DOHH2 (cell line): ENCODE measurements around the gene RBM24.
"Not testable (repeated sequence)": the region's sequence is repeated elsewhere in the genome, so short reads cannot be mapped to it uniquely, and the experiment has no call there.

Experiments used
- H3F3A ChIP-seq: fragments of 200-600 bp; sonication (generic), shearing (Covaris generic); 2 replicates; pipeline ENCODE4 v1.6.0; 2016; ENCODE audit warnings: antibody characterized with exemption, mild to moderate bottlenecking; ENCODE audit not compliant: control insufficient read depth, insufficient read depth
- H3K27ac ChIP-seq: fragments of 200-600 bp; sonication (generic); 2 replicates; pipeline ENCODE4 v1.5.1; 2014; ENCODE audit warnings: low read depth, mild to moderate bottlenecking, low read length, moderate library complexity
- H3K27me3 ChIP-seq: fragments of 200-600 bp; sonication (generic); 2 replicates; pipeline ENCODE4 v1.6.1; 2014; ENCODE audit warnings: mild to moderate bottlenecking, low read length, mixed read lengths; ENCODE audit not compliant: control insufficient read depth
- H3K36me3 ChIP-seq: fragments of 200-600 bp; sonication (generic); 2 replicates; pipeline ENCODE4 v1.6.1; 2014; ENCODE audit warnings: mild to moderate bottlenecking, low read length, moderate library complexity, mixed read lengths; ENCODE audit not compliant: control insufficient read depth
- H3K4me1 ChIP-seq: fragments of 200-600 bp; sonication (generic); 2 replicates; pipeline ENCODE4 v1.6.1; 2014; ENCODE audit warnings: mild to moderate bottlenecking, low read length, mixed read lengths; ENCODE audit not compliant: control insufficient read depth
- H3K4me2 ChIP-seq: fragments of 200-600 bp; sonication (generic); 2 replicates; pipeline ENCODE4 v1.6.0; 2014; ENCODE audit warnings: mild to moderate bottlenecking, low read length, moderate library complexity
- H3K4me3 ChIP-seq: fragments of 200-600 bp; sonication (generic); 2 replicates; pipeline ENCODE4 v1.5.1; 2014; ENCODE audit warnings: mild to moderate bottlenecking, low read length, mixed read lengths
- H3K79me2 ChIP-seq: fragments of 200-600 bp; sonication (generic); 2 replicates; pipeline ENCODE4 v1.6.1; 2014; ENCODE audit warnings: mild to moderate bottlenecking, low read length, mixed read lengths; ENCODE audit not compliant: control insufficient read depth
- H3K9me2 ChIP-seq: fragments of 200-600 bp; sonication (generic); replicated peaks from 2 replicates; pipeline ENCODE4 v1.6.1; 2014; ENCODE audit warnings: mild to moderate bottlenecking, low read length, mixed read lengths; ENCODE audit not compliant: control insufficient read depth
- H3K9me3 ChIP-seq: fragments of 200-600 bp; sonication (generic); 2 replicates; pipeline ENCODE4 v1.6.1; 2014; ENCODE audit warnings: antibody characterized with exemption, low read length, mixed read lengths; ENCODE audit not compliant: control insufficient read depth, insufficient read depth
- H4K20me1 ChIP-seq: fragments of 200-600 bp; sonication (generic); 2 replicates; pipeline ENCODE4 v1.6.0; 2014; ENCODE audit warnings: low read depth, mild to moderate bottlenecking, antibody characterized with exemption, low read length, moderate library complexity; ENCODE audit not compliant: control insufficient read depth, insufficient read depth
- EZH2phosphoT487 ChIP-seq: fragments of 200-600 bp; sonication (generic); IDR thresholded peaks from 2 replicates; pipeline ENCODE4 v1.6.1; 2017; ENCODE audit warnings: borderline replicate concordance, mild to moderate bottlenecking, antibody characterized with exemption, low read length, moderate library complexity, mixed read lengths
- TF ChIP-seq, protein P1 (sequence below): fragments of 200-600 bp; sonication (generic); IDR thresholded peaks from one replicate; pipeline ENCODE4 v1.5.1; 2014; ENCODE audit warnings: antibody characterized with exemption, mild to moderate bottlenecking, low read depth, low read length; ENCODE audit not compliant: poor library complexity, severe bottlenecking

The RBM24 gene

DNA sequence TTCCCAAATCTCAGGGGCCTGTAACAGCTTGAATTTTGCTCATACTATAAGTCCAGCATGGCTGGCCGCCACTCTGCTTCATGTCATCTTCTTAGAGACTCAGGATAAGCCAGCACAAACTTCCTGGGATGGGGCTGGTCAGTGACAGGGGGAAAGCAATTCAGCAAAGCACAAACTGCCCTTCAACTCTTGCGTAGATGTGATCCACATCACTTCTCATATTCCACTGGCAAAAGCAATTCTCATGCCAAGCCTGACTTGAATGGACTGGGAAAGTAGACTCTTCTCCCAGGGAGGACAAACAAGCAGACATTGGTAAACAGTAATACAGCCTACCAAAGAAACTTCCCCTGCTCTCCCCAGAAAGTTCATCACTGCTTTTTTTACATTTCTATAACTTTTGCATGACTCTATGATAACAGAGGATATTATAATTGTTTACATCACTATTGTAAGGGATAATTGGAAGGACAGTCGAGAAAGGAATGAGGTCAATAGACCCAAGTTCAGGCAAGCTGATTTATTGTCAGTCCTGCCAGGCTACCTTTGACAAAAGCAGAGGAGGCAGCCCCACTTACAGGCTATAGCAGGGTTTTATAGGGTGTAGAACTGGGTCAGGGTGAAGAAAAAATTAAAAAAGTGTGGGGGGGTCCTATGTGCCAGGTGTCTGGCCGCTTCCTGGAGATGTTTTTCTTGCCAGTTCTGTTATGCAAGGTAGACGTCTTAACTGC is 37.4 kb downstream of the RBM24 start:
- no peaks in the 10 kb centered on the region for H3K27me3 ChIP-seq
- no peaks in the 10 kb centered on the region for H3K9me3 ChIP-seq
- TF ChIP-seq, protein P1, sequence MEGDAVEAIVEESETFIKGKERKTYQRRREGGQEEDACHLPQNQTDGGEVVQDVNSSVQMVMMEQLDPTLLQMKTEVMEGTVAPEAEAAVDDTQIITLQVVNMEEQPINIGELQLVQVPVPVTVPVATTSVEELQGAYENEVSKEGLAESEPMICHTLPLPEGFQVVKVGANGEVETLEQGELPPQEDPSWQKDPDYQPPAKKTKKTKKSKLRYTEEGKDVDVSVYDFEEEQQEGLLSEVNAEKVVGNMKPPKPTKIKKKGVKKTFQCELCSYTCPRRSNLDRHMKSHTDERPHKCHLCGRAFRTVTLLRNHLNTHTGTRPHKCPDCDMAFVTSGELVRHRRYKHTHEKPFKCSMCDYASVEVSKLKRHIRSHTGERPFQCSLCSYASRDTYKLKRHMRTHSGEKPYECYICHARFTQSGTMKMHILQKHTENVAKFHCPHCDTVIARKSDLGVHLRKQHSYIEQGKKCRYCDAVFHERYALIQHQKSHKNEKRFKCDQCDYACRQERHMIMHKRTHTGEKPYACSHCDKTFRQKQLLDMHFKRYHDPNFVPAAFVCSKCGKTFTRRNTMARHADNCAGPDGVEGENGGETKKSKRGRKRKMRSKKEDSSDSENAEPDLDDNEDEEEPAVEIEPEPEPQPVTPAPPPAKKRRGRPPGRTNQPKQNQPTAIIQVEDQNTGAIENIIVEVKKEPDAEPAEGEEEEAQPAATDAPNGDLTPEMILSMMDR: no peak
- TF ChIP-seq EZH2phosphoT487: no peak
- H3K79me2 ChIP-seq: no peaks in the 10 kb centered on the region
- no peak overlapping the region for H3K4me2 ChIP-seq
- no peaks in the 10 kb centered on the region for H3K4me1 ChIP-seq
- no peaks in the 10 kb centered on the region for H3F3A ChIP-seq
- no peaks in the 10 kb centered on the region for H3K36me3 ChIP-seq
- H4K20me1 ChIP-seq: no peaks in the 10 kb centered on the region
- no peak overlapping the region for H3K4me3 ChIP-seq
- H3K27ac ChIP-seq: no peak overlapping the region
- no peaks in the 10 kb centered on the region for H3K9me2 ChIP-seq

DNA sequence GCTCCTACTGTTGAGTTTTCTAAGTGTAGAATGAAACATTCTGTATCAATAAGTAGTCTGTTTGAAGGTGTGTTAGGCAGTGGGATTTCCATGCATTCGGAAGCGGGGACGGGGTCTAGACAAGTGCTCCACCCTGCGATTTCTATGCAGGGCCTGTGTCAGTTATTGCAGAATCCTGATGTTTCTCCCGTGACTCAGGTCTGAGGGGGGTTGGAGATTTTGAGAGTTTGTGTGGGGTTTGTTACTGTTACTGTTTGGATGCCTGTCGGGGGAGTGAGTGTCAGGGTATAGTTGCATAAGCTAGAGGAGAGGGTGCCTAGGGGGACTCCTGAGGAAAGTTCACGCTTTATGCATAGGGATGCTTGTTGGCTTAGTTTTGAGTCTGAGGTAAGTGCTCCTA is 39.1 kb downstream of the RBM24 start:
- not testable (repeated sequence) for H3K36me3 ChIP-seq, H4K20me1 ChIP-seq, H3K4me1 ChIP-seq, H3K27me3 ChIP-seq, H3F3A ChIP-seq, H3K27ac ChIP-seq, H3K4me2 ChIP-seq, H3K9me2 ChIP-seq, H3K4me3 ChIP-seq, H3K79me2 ChIP-seq, H3K9me3 ChIP-seq

DNA sequence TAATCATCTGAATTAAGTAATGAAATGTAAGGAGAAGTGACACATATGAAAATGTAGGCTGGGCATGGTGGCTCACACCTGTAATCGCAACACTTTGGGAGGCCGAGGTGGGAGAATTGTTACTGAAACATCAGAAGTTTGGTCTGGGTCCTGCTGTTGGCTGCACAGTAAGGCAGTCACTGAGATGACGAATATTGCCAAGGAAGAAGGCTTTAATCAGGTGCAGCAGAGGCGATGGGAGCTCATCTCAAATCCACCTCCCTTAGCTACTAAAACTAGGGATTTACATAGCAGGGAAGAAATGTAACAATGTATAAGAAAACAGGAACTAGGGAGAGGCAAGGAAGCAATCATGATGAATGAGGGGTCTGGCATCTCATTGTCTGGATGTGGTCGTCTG is 50.1 kb downstream of the RBM24 start:
- no peaks in the 10 kb centered on the region for H3K9me2 ChIP-seq
- no peaks in the 10 kb centered on the region for H4K20me1 ChIP-seq

DNA sequence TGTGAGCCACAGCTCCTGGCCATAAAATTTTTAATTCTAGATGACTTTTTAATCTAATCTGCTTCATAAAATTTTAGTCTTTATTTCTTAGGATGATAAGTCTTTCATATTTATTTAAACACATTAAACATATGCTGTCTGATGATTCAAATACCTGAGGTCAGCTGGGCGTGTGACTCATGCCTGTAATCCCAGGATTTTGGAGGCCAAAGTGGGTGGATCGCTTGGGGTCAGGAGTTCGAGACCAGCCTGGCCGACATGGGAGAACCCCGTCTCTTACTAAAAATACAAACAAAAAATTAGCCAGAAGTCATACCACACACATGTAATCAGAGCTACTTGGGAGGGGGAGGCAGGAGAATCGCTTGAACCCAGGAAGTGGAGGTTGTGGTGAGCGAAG is 53.1 kb downstream of the RBM24 start:
- Histone ChIP-seq H4K20me1 (no peaks in the 10 kb centered on the region), H3K36me3 (no peaks in the 10 kb centered on the region), H3K27me3 (no peaks in the 10 kb centered on the region), H3K4me1 (no peaks in the 10 kb centered on the region), H3K4me2 (no peak overlapping the region), H3K9me2 (no peaks in the 10 kb centered on the region), H3K9me3 (no peaks in the 10 kb centered on the region), H3K27ac (no peak overlapping the region), H3K79me2 (no peaks in the 10 kb centered on the region), H3K4me3 (no peak overlapping the region), H3F3A (no peaks in the 10 kb centered on the region)
- TF ChIP-seq, protein P1: no peak
- no peak for TF ChIP-seq EZH2phosphoT487

More for the DNA sequence above, 50.1 kb downstream of the RBM24 start:
- Histone ChIP-seq H3F3A (no peaks in the 10 kb centered on the region), H3K9me3 (no peaks in the 10 kb centered on the region), H3K27ac (no peak overlapping the region), H3K4me3 (no peak overlapping the region), H3K4me2 (no peak overlapping the region), H3K79me2 (no peaks in the 10 kb centered on the region), H3K4me1 (no peaks in the 10 kb centered on the region), H3K36me3 (no peaks in the 10 kb centered on the region), H3K27me3 (no peaks in the 10 kb centered on the region)
- TF ChIP-seq, protein P1: no peak
- TF ChIP-seq EZH2phosphoT487: no peak
